GM23338 (cell line): ENCODE results near the gene CTAGE8.
"Not testable (repeated sequence)": the region's sequence is repeated elsewhere in the genome, so short reads cannot be mapped to it uniquely, and the experiment has no call there.

Experiments
- EZH2 ChIP-seq: fragments of 200-600 bp; sonication (generic); IDR thresholded peaks from one replicate; pipeline ENCODE4 v1.8.0; 2017; ENCODE audit warnings: antibody characterized with exemption, mild to moderate bottlenecking, low read depth; ENCODE audit not compliant: unreplicated experiment
- POLR2AphosphoS5 ChIP-seq: IDR thresholded peaks from 2 replicates; pipeline ENCODE4 v1.6.1; 2016; ENCODE audit warnings: antibody characterized with exemption, low read depth
- TF ChIP-seq, protein P1 (sequence below), 2 experiments: fragments of 200-600 bp in 1 of 2; sonication (generic) in 1 of 2; conservative IDR thresholded peaks; 2 replicates each; pipeline versions ENCODE4 v1.5.1 to v1.6.1; 2016 to 2017; ENCODE audit warnings: antibody characterized with exemption in 2 of 2, low read depth in 2 of 2, mild to moderate bottlenecking in 2 of 2, moderate library complexity in 1 of 2

DNA sequence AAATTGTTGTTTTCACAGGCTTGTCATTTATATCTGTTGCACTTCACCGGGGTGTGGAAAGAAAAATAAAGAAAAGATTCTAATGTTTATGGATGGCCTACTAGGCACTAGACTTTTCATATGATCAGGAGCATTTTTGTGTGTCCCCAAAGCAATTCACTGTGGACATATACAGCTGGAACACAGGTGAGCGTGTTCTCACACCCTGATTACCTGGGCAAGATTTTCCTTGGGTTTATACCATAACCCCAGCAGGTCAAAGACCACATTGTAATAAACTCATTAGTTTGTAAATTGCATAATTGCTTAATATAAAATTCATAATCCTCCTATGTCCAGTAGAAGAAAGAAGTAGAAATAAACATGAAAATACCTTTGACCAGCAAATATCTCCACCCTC, 42.1 kb upstream of the CTAGE8 start:
- TF ChIP-seq, protein P1, sequence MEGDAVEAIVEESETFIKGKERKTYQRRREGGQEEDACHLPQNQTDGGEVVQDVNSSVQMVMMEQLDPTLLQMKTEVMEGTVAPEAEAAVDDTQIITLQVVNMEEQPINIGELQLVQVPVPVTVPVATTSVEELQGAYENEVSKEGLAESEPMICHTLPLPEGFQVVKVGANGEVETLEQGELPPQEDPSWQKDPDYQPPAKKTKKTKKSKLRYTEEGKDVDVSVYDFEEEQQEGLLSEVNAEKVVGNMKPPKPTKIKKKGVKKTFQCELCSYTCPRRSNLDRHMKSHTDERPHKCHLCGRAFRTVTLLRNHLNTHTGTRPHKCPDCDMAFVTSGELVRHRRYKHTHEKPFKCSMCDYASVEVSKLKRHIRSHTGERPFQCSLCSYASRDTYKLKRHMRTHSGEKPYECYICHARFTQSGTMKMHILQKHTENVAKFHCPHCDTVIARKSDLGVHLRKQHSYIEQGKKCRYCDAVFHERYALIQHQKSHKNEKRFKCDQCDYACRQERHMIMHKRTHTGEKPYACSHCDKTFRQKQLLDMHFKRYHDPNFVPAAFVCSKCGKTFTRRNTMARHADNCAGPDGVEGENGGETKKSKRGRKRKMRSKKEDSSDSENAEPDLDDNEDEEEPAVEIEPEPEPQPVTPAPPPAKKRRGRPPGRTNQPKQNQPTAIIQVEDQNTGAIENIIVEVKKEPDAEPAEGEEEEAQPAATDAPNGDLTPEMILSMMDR (conservative IDR thresholded peaks at IDR 0.05; ENCODE audit: low read depth in 2 of 2), result not testable (repeated sequence)
- TF ChIP-seq EZH2, POLR2AphosphoS5: not testable (repeated sequence)
